ENCODE data around the gene PEX10. TPM values are rescaled to one million over a fixed set of nuclear protein-coding genes. Genes with fewer than 3 reads are reported as not detected.

The PEX10 gene
- total and polyA plus RNA-seq, 8 donors: 10.1 to 16.8 (median 12.2) TPM

DNA sequence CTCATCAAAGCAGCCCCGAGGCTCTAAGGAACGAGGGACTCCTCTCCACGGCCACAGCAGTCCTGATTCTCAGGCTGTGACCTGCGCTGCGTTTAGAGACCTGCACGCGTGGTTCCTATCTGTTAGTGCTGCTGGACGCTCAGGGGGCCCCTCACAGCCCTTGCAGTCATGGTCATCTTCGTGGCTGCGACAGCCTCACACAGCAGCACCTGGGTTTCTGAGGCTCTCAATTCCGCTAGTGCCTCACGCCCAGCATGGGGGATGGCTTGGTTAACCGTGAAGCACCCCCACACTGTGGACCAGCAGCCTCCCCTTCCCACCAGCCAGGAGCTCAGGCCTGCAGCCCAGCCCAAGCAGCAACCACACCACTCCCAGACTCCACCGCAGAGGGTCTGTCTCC, 28.8 kb downstream of the PEX10 start:
- DNase-seq (peak in 1 of 6 donors; percentile 9), FAIRE-seq (no peak)

DNA sequence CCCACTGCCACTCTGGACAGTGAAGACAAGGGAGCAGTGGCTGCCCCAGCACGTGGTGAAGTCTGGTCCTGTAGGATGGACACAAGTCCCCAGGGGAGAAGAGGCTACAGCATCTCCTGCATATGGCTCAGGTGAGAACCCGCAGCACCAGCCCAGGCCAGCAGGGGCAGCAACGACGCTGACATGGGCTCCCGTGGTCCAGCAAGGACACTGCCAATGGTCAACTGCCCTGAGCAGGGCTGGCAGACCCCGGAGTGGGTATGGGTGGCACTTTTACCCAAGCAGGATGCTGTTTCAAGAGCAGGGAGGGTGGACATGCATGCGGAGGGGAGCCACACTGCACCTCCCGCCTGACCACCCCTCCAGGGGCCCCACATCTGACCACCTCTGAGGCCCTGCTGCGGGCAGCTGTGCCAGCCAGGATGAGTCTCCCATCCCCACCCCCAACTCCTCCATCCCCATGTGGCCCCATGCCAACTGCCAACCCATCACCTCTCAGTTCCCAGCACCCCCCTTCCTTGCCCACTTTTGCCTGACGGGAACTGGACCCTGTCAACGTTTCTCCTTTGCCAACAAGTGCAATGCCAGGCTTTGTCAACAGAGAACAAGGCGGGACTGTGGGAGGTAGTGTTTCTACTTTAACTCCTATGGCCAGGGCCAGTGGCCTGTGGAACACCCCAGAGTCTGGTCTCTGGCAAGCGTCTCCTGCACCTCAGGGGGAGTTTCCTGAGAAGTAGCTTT, 29.6 kb downstream of the PEX10 start:
- no peak overlapping the region for H3K27ac ChIP-seq
- H3K9me3 ChIP-seq: no peaks in the 10 kb centered on the region
- intact Hi-C loops (cut with DNase I): loop anchor here in 2 of 3 donors (2.0 to 5.0 kb wide), 2 partner anchors 185 to 186 kb away; no protein-coding TSS in a partner anchor
- FAIRE-seq (no peak), ATAC-seq (peak; percentile 50 to 65 (median 62)), DNase-seq (peak in 3 of 6 donors; percentile 60 to 81 (median 71))
- no peaks in the 10 kb centered on the region for H3K36me3 ChIP-seq
- no peaks in the 10 kb centered on the region for H3K27me3 ChIP-seq
- WGBS, 2 donors: 39 to 40% methylated on average over 12 to 13 of the region's 13 CpGs
- no peak overlapping the region for H3K4me3 ChIP-seq
- H3K4me1 ChIP-seq: no peaks in the 10 kb centered on the region
- TF ChIP-seq, protein P1, sequence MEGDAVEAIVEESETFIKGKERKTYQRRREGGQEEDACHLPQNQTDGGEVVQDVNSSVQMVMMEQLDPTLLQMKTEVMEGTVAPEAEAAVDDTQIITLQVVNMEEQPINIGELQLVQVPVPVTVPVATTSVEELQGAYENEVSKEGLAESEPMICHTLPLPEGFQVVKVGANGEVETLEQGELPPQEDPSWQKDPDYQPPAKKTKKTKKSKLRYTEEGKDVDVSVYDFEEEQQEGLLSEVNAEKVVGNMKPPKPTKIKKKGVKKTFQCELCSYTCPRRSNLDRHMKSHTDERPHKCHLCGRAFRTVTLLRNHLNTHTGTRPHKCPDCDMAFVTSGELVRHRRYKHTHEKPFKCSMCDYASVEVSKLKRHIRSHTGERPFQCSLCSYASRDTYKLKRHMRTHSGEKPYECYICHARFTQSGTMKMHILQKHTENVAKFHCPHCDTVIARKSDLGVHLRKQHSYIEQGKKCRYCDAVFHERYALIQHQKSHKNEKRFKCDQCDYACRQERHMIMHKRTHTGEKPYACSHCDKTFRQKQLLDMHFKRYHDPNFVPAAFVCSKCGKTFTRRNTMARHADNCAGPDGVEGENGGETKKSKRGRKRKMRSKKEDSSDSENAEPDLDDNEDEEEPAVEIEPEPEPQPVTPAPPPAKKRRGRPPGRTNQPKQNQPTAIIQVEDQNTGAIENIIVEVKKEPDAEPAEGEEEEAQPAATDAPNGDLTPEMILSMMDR (IDR thresholded peaks at IDR 0.05): peak in 3 of 4 donors; percentile 23 to 46 (median 28)

More for the DNA sequence above, 28.8 kb downstream of the PEX10 start:
- WGBS, 2 donors: 68 to 89% methylated on average over 14 of the region's 14 CpGs
- intact Hi-C loops (cut with DNase I): loop anchor here in 2 of 3 donors (2.0 to 5.0 kb wide), 2 partner anchors 186 to 187 kb away; no protein-coding TSS in a partner anchor
- H3K4me1 ChIP-seq: no peaks in the 10 kb centered on the region
- H3K36me3 ChIP-seq: no peaks in the 10 kb centered on the region
- H3K27ac ChIP-seq: no peak overlapping the region
- no peaks in the 10 kb centered on the region for H3K27me3 ChIP-seq
- no peaks in the 10 kb centered on the region for H3K9me3 ChIP-seq
- TF ChIP-seq, protein P1 (IDR thresholded peaks at IDR 0.05): no peak
- ATAC-seq: no peak
- H3K4me3 ChIP-seq: no peak overlapping the region

DNA sequence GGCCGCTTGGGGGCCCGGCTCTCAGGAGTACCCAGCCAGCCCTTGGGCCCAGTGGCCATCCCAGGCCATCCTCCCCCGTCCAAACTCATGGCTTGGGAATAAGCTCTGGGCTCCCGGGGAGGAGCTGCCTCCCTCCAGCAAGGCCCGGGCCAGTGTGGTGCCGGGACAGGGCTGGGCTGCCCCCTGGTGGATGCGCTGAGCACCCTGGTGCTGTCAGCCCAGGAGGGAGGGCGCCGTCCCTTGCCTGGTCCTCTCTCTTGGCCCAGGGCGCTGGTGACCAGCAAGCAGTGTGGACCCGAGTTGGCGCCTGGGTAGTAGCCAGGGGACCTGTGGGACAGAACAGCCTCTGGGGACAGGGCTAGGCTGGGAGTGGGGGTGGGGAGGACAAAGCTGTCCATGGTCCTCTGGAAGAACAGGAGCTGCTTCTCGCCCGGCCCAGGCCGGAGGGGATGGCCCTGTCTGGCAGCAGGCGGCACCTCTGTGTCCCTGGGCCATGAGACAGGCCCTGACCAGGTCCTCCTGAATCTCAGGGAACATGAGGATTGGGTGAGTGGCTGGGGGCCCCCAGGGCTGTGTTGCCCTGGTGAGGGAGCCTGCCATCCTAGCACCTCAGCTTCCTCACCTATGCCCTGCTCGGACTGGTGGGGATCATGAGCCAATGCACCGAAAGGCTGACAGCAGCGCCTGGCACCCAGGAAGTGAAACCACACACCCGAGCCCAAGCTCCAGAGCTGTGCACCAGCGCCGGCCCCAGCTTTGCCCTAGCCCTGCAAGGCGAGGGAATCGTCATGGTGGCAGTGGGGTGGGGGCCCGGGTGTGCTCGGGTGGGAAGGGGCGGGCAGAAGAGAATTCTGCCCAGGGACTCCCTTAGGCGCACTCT, 30.4 kb downstream of the PEX10 start:
- 36 to 42% methylated on average over 28 of the region's 28 CpGs for WGBS, 2 donors
- Histone ChIP-seq H3K27ac (no peak overlapping the region), H3K9me3 (no peaks in the 10 kb centered on the region), H3K4me3 (no peak overlapping the region), H3K4me1 (no peaks in the 10 kb centered on the region), H3K36me3 (no peaks in the 10 kb centered on the region), H3K27me3 (no peaks in the 10 kb centered on the region)
- ATAC-seq (peak; percentile 89 to 98 (median 96)), FAIRE-seq (no peak), DNase-seq (peak; percentile 70 to 95 (median 83))
- TF ChIP-seq, protein P1 (IDR thresholded peaks at IDR 0.05): peak; percentile 80 to 89 (median 85)
- intact Hi-C loops (cut with DNase I): loop anchor here in 2 of 3 donors (2.0 to 5.0 kb wide), 2 partner anchors 185 kb away; no protein-coding TSS in a partner anchor

DNA sequence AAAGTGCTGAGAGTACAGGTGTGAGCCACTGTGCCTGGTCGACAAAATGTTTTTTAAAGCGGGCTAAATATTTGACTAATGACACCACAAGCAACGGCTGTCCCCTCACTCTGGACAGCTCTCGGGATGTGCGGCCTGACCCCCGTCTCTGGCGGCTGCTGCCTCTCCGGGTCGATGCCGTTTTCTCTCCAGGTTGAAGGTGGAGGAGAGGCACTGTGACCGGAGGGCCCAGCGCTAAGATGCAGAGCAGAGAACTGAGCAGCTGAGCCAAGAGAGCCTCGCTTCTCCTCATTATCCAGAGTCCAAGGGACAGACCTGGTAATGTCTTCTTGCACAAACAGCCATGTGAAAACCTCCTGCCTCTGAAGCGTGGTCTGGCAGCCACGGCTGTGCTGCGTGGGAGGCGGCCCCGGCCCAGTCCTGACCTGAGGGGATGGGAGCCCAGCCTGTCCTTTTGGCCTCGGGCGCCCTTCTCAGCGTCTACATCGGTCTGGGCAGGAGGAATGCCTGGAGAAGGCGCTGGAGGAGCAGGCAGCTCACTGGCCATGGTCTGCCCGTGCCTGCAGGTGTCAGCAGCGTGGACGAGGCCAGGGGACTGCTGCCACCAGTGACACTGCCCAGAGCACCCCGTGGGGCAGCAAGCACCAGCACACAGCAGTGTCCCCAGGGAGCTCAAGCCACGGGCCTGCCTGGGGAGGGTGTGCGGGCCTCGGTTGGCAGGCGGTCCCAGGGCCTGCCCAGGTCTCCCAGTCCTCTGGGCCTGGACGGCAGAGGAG, 31.4 kb downstream of the PEX10 start:
- FAIRE-seq (no peak), DNase-seq (peak in 2 of 6 donors; percentile 33 to 74), ATAC-seq (peak in 2 of 4 donors; percentile 3)
- no peaks in the 10 kb centered on the region for H3K9me3 ChIP-seq
- TF ChIP-seq, protein P1 (IDR thresholded peaks at IDR 0.05): no peak
- intact Hi-C loops (cut with DNase I): loop anchor here in 1 of 3 donors (5.0 kb wide), 1 partner anchor 184 kb away; no protein-coding TSS in a partner anchor
- H3K4me3 ChIP-seq: no peak overlapping the region
- no peaks in the 10 kb centered on the region for H3K27me3 ChIP-seq
- H3K4me1 ChIP-seq: no peaks in the 10 kb centered on the region
- H3K36me3 ChIP-seq: no peaks in the 10 kb centered on the region
- WGBS, 2 donors: 75 to 83% methylated on average over 32 of the region's 32 CpGs
- H3K27ac ChIP-seq: no peak overlapping the region

Measured in pancreas (tissue), 10 donors.